Glomerular visceral epithelial cell (primary cell): ENCODE data around the gene ZBTB20.

Experiments used
- DNase-seq: peaks from one replicate; pipeline ENCODE4 v3.0.0-alpha.2; 2016; ENCODE audit errors: extremely low spot score

The ZBTB20 gene

DNA sequence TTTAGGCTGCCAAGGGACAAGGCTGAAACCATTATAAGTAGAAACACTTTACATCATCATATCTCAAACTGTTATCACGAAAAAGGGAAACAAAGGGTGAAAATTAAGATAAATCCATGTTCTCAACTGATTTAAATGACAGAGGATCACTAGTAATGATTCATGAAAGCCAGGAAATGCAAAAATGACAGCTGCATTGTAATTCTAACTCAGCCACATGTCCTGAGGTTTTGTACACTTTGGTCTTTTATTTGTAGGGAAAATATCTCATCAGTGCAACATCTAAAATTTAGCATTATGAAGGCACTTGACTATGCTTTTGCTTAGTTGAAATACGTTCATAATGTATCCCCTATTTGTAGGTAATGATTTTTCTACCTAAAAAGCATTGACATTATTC is 473.6 kb downstream of the ZBTB20 start:
- no peak for DNase-seq

DNA sequence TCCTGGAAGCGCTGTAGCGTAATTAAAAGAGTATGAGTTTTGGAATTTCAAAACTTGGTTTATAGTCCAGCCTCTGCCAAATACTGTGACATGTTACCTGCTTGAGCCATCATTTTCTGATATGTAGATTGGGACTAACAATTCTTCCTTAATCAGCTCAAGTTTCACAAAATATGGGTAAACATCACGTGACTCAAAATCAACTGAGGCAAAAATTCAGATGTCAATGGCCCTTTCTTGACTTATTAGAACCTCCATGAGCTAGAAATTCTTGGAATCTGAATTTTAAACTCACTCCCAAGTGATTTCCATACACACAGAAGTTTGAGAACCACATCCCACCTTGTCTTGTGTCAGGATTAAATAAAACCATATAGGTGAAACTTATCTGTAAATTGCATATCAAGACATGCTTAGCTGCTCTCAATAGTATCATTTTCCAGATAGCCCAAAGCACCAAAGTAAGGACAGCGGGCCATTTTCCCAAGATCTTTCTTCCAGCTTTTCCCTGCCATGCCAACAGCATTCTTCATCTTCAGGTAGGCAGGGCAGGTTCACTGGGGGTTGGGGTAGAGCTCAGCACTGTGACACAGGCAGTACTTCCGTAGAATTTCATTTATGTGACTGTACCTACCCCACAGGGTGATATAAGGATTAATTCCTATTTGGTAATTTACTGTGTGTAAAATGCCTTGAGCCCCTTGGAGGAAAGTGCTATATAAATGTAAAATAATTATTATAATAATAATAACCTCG is 474.2 kb downstream of the ZBTB20 start:
- DNase-seq: no peak

DNA sequence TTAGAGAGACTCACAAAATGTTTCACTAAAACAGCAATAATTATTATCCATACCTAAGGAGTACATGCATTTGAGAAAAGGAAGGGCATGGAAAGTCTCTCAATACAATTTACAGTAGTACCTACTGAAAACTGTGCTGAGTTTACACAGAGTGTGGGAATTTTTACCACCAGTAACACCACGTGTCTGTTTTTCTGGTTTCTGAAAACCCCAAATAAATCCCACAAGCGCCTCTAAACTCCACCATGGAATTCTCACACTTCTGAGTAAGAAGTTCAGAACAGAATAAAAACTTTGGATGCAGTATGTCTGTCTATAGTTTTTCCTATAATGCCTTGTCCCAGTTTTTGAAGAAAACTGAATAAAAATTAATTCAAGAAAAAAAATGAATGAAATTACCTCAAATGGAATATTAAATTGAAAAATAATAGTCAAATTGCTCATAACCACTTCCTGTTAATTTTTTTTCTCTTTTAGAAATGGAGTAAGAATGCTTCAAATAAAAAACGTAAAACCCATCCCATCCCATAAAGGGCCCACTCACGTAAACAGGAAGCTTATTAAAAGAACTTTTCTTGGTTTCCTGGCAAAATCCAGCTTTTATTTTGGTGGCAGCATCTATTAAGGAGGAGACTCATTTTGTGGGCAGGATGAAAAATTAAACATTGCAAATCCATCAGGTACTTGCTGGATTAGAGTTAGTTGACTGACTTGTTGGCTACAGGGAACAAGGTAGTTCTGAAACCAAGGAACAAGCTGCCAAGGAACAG is 475.2 kb downstream of the ZBTB20 start:
- DNase-seq: no peak

DNA sequence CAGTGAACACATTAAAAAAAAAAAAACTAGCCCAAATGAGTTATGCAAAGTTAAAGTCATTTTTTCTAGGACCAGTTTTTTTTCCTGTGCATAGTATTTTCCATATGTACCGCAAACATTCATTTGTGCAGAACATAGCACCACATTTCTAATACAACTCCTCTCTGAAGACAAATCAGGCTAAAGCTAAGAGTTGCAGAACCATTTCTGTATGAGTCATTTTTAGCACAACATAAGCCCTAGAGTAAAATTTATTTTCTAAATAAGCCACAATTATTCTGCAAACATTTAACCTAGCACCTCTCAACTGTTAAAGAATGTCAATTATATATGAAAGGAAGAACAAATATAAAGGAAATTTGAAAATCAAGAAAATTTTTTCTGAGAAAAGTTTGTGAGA is 477.5 kb downstream of the ZBTB20 start:
- DNase-seq: no peak

DNA sequence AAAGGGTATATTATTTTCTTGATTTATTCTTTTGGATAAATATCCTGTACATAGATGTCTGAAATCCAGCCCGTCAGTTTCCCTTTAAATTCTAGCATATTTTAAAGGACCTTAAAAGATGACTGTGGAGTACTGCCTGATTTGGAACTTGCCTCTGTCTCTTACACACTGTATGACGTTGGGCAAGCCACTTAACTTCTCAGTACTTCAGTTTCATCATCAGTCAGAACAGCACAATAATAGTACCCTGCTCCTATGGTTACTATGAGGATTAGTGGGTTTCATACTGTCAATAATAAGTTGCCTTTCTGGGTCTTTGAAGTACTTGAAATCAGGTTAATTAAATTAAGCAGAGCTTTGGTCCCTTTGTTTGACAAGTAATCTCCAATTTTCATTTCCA is 479.0 kb downstream of the ZBTB20 start:
- DNase-seq: no peak

DNA sequence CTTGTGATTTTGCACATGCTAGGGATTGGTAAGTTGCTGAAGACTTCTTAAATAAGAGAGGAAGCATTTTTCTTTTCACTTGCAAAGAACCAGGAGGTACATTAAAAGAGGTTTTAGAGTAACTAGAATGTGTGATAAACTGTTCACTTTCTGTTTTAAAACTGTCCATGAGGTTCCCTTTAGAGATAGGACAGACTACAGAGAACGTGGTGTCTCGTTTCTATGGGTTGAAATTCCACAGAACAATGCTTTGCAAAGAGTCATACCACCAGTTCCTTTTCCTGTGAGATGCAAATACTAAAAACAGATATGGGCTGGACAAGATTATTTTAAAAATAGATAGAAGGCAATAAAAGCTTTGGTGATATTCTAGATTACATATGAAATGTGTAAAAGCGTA is 480.5 kb downstream of the ZBTB20 start:
- DNase-seq: no peak

DNA sequence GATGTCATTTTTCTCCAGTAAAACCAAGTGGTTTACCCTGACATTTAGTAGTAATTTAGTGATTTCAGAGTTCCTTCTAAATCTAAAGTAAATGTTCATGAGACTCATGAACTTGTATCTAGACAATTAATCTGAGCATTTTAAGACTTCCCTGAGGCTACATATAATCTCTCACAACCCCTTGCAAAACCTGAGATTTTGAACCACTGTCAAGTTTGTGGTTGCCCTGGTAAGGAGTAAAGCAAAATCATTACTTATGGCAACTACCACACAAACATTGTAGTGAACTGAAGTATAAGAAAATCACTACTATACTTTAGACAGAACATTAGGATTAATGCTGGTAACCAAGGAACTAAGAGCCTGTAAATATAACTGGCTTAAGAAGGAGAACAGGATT is 483.1 kb downstream of the ZBTB20 start:
- no peak for DNase-seq

DNA sequence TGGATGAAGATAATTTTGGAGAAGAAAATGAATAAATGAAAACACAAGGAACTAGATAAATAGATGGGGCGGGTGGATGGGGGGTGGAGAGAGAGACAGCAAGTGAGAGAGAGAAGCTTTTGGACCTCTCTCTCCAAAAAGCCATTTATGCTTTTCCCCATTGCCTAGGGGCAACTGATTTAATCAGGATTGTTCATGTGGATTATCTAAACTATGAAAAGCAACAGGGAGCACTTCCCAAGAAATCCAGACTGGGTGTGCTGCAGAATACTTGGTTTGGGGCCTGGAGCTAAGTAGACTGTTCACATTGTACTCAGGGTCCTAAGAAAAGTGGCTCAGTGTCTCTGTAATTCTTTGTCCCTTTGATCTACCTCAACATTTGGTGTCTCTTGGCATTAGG is 486.3 kb downstream of the ZBTB20 start:
- DNase-seq: no peak

DNA sequence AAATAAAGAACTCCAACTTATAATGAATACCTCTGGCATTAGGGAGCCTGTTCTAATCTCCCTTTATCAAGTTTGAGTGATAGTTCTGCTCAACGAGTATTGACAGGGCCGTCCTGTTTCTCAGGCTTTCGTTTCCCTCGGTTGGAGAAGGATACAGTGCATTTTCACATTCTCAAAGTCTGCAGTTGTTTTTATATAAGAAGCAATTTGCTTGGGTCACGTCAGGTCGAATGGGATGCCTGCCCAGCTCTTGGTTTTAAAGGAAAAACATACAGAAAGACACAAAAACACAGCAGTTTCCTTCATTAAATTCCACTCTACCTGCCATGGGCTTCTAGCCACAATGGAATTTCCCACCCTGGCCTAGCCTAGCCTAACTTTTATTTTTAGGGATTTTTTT is 487.0 kb downstream of the ZBTB20 start:
- DNase-seq: peak; percentile 10

DNA sequence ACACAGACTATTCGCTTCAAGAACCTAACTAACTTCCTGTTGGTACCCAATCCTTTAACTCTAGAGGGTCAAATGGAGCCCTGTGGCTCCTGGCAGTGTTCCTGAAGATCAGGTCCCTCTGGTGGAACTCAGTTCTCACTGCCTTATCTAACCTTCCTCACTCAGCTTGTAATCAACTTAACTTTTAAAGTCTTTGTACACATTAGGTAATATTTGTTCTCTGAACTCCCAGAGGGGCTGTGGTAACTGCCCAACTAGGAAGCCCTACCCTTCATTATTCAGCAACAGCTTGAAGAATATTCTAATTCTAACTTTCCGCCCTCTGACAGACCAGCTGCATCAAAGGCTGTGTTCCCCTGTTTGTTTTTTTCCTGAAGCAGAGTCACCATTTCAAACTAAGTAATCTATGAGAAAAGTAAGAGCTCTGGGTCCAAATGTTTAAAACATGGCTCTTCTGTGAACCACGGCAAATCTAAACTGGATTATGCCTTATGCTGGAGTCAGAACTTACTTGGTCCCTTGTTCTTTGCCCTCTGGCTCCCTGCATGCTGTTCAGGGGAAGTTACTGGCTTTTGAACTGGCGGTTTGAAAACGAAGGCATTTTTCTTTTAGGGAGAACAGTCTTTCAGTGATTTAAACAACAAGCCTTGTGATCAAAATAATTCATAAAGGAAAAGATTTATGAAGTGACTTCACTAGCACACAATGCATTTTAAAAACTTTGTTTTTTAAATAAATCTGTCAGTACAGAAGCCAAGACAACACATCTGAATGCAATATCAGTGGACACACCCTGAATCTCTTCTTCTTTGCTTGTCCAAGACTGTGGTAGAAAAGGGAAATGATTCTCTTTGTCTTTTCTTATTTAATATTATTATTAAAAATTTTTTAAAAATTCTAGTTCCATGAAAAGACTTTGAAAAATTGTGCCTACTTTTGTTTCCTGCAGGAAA is 487.7 kb downstream of the ZBTB20 start:
- DNase-seq: no peak

DNA sequence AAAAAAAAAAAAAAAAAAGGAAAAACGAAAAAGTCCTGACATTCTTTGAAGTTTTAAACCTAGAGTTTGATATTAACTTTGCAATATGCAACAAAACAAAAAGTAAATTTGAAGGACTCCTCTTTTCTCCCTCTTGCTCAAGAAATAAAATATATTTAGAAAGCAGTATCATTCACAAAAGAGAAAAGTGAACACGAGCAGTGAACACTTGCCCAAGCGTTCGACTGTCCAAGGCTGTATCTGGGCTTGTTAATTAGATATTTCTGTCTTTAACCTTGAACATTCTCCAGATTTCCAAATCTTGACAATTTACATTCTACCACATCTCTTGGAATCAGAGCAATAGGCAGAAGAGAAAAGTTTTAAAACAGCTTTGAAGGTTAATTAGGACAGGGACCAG is 495.5 kb downstream of the ZBTB20 start:
- no peak for DNase-seq

DNA sequence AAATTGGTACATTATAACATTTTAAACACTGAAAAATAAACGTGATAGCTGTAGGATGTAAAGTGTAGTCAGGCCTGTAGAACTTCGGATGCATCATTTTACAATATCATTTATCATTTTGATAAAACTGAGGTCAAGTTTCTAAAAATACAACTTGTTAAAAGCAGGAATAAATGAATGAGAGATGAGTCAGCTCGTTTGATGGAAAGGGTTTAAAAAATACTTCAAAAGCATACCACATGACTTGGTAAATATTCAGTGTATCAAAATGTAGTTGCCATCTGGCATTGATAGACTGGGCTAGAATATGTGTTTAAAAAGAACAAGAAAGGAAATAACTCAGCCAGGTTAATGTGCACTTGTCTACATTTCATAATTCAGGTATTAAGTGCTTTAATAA is 496.3 kb downstream of the ZBTB20 start:
- peak; percentile 12 for DNase-seq

DNA sequence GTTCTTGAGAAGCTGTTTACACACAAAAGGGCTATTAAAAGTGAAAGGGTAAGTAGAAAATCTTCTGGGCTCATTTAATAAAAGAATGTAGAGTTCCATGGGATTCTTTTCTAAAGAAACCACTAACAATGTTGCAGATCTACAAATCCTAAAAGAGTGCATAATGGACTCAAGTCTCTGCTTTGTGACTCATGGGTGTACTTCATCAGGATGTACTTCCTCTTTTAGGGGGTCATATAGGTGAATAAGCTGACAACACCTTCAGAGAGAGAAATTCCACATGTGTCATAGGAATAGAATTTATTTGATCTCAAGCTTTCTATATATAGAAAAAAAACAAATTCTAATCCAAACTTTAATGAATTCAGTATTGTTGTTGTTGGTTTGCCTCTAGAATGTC is 497.8 kb downstream of the ZBTB20 start:
- peak; percentile 73 for DNase-seq

DNA sequence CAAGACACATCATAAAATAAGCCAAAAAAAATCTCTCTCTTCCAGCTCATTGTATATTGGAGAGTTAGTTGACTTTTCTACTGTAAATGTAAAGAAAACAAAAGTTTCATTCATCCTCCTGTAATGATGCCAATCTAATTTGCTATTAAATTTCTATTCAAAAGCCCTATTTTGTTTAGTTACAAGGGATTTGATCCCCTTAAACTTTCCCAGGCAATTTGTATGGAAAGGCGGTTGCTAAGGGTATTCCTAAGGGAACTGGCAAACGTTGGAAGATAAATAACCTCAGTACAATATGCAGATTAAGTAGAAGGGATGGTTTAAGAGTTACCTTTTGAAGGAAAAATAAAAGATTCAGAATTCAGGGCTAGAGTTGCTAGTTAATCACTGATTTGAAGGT is 500.6 kb downstream of the ZBTB20 start:
- no peak for DNase-seq

DNA sequence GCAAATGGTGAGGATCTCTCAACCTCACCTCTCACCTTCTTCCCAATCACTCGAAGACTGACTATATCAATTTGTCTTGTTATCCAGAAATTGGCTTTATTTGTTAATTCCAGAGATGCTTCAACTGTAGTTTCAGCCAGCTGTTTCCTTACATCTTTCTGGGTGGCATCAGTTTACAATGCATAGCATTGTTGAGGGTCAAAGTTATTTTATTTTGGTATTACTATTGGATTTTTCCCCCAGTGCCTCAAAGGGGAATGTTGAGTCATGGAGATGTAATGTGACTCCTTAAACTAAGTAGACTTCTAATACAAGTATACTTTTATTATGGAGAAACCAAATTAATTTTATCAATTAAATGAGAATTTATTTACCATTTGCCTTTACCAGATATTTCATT is 501.7 kb downstream of the ZBTB20 start:
- DNase-seq: no peak

DNA sequence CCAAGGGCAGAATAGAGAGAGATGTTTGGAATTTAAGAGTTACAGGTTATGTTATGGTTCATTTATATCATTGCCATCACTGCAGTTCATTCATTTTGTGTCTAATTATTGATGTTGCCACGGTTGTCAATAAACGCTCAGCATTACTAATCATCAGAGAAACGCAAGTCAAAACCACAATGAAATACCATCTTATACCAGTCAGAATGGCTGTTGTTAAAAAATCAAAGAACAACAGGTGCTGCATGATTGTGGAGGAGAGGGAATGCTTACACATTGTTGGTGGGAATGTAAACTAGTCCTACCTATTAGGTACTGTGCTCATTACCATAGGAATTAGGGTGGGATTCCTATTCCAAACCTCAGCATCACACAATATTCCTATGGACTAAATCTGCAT is 502.7 kb downstream of the ZBTB20 start:
- peak; percentile 8 for DNase-seq

DNA sequence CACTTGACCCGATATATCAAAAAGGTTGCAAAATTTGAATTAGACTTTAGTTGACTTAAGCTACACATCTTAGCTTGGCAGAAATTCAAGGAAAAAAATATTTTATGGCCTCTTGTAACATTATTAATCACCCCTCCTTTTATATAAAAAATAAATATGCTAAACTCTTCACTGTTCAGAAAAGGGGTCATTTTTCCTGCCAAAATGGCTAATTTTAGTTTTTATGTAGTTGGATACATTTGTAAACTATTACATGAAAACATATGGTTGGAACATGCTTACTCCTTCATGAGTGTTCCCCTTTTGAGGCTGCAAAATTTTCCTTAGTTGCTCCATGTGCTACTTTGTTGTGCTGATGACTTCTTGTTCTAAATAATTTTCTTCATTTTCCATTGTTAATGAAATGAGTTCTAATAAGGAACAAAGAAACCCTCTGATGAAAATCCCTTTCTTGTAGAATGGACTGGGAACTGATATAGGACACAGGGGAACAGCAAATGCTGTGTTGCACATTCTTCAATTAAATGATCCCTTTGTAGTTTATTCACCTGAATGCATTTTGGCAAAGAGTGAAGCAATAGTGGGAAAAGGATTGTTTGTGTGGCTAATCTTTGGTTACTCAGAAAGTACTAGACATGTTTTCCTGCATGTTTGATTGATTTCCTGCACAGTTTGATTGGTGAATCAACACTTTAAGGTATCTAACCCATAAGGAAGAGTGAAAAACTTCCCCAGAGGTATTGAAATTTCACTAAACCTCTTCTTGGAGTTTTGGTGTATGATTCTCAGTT is 503.9 kb downstream of the ZBTB20 start:
- DNase-seq: no peak

DNA sequence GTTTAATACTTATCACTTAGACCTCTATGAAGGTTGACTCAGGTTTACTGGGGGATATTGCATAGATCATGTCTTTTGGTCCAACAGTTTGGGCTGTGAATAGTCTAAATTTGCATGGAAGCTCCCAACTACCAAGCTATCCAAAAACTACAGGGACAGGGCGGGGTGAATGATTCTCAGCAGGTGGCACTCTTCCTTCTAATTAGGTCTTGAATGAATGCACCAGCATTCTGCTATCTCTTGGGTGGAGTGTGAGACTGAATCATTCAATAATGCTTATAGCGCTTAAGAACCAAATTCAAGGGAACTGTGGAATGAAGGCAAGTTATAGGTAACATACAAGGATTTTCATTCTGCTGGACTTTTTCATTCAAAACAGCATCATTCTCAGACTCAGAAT is 507.0 kb downstream of the ZBTB20 start:
- no peak for DNase-seq

DNA sequence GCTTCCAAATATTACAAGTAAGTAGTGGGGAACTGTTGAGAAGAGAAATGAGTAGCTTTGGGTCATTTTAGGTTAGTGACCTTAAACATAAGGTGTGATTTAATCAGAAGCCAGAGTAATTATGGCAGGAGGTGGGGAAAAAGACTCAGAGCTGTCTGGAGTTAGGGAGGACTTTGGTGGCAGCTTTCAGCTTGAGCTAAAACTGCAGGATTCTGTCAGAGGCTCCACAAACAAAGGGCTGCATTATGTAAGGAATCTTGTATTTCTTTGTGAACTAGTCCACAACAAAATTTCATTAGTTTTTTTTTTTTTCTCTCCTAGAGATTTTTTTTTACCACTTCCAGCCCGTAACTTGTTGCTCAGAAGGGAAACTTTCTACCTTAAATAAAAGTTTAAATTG is 507.9 kb downstream of the ZBTB20 start:
- DNase-seq: no peak

DNA sequence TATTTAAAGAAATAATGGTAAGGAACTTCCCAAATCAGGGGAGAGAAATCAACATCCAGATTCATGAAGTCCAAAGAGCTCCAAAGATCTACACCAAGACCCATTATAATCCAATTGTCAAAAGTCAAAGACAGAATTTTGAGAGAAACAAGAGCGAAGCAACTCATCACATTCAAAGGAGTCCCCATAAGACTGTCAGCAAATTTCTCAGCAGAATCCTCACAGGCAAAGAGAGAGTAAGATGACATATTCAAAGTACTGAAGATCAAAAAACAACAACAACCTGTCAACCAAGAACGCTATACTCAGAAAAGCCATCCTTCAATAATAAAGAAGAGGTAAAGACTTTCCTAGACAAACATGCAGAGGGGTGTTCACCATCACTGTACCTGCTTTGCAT is 511.2 kb downstream of the ZBTB20 start:
- no peak for DNase-seq

DNA sequence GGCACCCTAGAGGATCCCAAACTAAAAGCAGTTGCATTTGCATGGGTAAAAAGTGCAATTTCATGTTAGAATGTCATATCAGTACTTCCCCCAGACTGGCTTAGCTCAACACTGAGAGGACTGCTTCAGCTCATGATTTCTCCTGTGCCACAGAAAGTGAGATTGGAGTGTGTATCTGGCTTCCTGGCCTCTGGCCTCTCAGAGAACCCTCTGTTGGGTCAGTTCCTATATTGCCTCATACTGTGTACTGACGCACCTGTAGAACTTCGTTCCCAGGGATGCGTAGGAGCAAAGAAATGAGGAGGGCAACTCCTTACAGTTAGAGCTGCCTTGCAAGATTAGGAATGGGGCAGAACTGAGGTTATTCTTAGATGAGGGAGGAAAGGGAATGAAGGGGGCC is 512.5 kb downstream of the ZBTB20 start:
- no peak for DNase-seq
